Endothelial cell of hepatic sinusoid (primary cell): ENCODE results near the gene STRADA.

ENCODE experiments used
- in situ Hi-C: cut with HindIII; loops from 2 replicates; pipeline ENCODE4 v1.10.0; 2017; ENCODE audit warnings: low sequenced_read_pairs

Gene STRADA, protein sequence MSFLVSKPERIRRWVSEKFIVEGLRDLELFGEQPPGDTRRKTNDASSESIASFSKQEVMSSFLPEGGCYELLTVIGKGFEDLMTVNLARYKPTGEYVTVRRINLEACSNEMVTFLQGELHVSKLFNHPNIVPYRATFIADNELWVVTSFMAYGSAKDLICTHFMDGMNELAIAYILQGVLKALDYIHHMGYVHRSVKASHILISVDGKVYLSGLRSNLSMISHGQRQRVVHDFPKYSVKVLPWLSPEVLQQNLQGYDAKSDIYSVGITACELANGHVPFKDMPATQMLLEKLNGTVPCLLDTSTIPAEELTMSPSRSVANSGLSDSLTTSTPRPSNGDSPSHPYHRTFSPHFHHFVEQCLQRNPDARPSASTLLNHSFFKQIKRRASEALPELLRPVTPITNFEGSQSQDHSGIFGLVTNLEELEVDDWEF

DNA sequence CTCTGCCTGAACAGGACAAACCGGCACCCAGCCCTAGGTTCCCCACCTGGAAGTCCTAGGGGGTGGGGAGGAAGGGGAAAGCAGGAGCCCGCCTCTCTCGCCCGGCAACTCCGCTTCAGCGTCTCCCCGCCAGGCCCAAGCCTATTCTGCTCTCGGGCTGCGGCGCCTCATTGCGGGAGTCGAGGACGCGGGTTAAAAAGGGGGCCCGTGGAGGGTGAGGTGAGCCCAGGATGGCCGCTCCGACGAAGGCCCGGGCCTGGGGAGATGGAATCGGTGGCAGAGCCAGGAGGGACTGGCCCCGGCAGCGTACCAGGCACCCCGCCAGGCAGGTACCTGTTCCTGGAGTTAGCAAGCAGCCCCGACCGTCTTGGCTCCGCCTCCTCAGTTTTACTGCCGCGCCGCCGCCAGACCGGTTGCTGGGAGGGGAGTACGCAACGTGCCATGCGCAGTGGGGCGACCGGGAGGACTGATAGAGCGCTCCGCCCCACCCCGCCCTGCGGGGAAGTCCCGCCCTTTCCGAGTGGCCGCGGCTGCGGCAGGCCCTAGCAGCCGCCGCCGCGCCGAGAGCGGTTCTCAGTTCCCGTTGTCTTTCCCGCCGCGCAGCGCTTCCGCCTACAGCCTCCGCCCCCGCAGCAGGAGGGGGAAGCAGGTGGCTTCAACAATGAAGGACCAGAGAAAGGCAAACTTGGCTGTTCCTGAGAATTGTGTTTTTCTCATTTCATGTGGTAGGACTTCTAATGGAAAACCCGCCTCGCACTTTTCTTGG, at the start of gene STRADA:
STRADA (minus strand) TSS at position 392 of the 766 bp plus-strand sequence. CDS start 13,430 bp downstream, outside the sequence.
- in situ Hi-C loops: no loop called here

GRCh38 chr17:63790057-63790456, 48.5 kb upstream of the STRADA start:
- in situ Hi-C loops: no loop called here

GRCh38 chr17:63786971-63787711, 45.5 kb upstream of the STRADA start:
- in situ Hi-C loops: no loop called here

- in situ Hi-C loops: no loop called here
Observed at GRCh38 chr17:63786117-63786516, 44.5 kb upstream of the STRADA start.

GRCh38 chr17:63785556-63785955, 44.0 kb upstream of the STRADA start:
- in situ Hi-C loops: no loop called here

DNA sequence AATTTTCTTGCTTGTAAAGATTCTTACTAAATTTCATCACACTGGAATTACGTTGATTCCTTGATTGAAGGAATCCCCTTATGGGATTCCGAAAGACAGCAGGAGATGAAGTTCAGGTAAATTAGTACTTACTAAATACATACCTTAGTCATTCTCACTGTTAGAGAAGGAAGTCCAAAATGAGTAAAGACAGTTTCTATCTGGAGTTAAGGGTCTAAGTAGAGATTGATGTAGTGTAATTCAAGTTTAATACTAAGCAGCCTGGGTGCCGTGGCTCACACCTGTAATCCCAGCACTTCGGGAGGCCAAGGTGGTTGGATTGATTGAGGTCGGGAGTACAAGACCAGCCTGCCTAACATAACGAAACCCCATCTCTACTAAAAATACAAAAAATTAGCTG, 41.9 kb upstream of the STRADA start:
- in situ Hi-C loops: loop anchor here (5.0 kb wide), 2 partner anchors 34 to 36 kb away; no protein-coding TSS in a partner anchor

- in situ Hi-C loops: loop anchor here (5.0 kb wide), 2 partner anchors 34 to 36 kb away; no protein-coding TSS in a partner anchor
Observed at GRCh38 chr17:63780928-63781327, 39.3 kb upstream of the STRADA start.

GRCh38 chr17:63780507-63780906, 38.9 kb upstream of the STRADA start:
- in situ Hi-C loops: loop anchor here (5.0 kb wide), 2 partner anchors 33 to 37 kb away; no protein-coding TSS in a partner anchor

DNA sequence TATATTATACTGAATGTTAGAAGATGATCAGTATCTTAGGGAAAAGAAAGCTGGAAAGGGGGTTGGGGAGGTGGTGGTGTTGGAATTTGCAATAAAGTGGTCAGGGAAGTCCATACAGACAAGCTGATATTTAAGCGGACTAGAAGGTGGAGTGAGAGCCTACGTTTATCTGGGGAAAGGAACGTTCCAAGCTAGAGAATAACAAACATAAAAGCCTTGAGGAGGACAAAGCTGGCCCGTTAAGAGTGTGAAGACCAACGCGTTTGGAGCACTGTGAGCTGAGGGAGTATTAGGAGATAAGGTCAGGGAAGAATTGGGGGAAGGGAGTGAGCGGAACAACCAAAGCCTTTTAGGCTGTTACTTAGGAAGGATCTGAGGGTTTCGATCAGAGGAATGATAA, 33.8 kb upstream of the STRADA start:
- in situ Hi-C loops: no loop called here

DNA sequence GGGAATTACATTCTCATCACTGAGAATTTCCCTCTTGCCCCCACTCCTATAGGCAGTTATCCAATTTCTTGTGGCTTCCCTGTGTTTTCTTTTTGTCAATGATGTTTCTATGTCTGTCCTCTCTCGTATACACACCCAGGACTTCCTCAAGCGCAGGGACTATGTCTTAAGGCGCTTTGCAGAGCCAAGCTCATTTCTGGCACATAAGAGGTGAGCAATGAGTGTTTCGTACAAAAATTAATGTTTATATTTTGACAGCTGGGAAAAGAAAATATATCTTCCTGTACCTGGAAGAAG, 33.3 kb upstream of the STRADA start:
- in situ Hi-C loops: no loop called here

DNA sequence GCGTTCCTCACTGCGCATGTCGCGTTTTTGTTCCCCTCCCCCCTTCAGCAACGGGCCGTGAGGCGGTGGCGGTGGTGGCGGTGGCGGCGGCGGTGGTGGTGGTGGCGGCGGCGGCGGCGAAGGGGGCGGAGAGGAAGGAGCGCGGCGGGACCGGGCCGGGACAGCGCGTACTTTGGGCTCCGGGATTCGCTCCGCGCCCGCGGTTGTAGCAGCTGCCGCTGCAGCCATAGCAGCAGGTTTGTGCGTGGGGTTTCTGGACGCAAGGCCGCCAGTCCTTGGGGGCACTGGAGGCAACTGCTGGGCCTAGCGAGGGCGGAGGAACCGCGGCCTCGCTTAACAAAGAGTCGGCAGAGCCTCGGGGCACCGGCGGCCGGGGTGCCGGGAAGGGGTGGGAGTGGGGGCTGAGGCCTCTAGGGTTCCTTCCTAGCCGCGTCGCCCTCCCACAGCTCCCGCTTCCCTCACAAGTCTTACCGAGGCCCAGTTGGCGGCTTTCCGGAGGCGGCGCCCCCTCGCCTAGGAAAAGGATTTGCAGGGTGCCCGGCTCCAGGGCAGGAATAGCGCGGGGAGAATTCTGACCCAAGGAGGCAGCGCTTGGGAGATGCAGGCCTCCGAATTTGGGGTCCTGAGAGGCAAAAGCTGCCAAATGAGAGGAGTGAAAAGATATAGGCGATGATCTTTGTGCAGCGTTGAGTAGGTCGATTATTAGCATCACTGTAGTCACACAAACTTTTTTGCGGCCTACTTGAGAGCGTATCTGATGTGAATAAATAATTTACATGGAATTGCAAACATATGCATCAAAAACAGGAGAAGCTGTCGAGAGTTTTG, 32.8 kb upstream of the STRADA start, which contains the start of gene DDX42:
DDX42 (plus strand) TSS at position 30 of the 828 bp plus-strand sequence. CDS start 12,880 bp downstream, outside the sequence.
- in situ Hi-C loops: no loop called here

DNA sequence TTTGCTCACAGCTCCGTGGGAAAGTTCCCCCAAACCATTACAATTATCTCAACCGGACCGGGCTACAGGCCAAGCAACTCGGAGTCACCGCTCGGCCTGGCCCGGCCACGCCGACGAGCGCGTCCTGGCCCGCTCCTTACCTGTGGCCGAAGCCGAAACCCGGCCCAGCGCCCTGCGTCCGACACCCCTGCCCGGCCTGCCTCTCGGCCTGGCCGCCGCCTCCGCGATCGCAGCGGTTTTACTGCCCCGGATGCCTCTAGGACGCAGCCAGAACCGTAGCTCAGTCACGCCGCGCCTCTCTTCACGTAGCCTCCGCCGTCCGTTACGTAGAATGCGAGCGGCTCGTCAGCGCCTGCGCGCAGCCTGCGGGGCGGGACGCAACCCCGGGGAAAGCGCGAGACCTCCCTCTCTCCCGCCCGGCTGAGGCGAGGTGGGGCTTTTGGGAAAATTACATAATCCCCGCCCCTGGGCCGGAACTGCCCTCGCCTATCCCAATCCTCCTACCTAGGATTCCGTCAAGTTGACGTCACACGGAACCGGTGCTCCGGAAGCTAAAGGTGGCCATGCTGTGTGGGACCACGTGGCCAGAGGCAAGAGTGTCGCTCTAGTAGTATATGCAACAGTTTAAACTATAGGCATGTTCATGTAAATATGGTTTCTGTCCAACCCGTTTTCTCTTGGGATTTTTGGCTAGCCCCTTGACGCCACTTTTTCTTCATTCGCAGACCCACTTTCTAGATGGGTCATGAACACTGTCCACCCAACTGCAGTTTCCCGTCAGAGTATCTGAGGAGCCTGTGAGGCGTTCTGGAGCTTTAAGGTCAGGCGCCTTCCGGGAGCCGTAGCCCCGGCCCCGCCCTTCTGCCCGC, 31.9 kb upstream of the STRADA start, which contains the start of gene CCDC47:
CCDC47 (minus strand) TSS at position 326 of the 869 bp plus-strand sequence. CDS start 7,422 bp downstream, outside the sequence.
- in situ Hi-C loops: no loop called here

DNA sequence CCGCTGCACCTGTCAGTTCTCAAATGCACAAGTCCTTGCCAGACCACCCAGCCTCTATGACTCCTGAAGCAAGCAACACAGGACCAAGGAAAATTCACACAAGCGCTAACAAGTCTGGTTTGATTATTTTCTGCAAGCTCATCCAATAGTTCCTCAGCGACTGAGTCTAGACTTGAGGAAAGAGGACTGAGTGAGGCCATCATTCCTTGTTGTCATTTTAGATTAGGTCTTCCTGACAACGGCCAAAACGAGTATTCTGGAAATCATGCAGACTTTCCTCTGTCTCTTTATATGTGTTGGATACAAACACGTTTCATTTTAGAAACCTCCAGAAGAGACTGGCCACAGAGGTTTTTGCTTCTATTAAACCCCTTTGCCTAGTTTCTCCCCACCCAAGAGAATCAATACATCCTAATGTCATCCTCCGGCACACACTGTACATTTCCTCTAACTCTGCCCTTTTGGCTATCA, 31.2 kb upstream of the STRADA start:
- in situ Hi-C loops: no loop called here

DNA sequence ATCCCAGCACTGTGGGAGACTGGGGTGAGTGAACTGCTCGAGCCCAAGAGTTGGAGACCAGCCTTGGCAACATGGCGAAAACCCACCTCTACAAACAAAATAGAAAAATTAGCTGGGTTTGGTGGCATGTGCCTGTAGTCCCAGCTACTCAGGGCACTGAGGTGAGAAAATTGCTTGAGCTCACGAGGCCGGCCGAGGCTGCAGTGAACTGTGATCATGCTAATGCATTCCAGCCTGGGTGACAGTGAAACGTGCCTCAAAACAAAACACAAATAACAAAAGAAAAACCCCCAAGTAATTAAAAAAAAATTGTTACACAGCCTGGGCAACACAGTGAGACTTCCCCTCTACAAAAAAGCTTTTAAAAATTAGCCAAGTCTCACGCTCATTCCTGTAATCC, 26.8 kb upstream of the STRADA start:
- in situ Hi-C loops: loop anchor here (5.0 kb wide), 2 partner anchors 34 to 91 kb away; no protein-coding TSS in a partner anchor

- in situ Hi-C loops: loop anchor here (5.0 kb wide), 2 partner anchors 36 to 89 kb away; no protein-coding TSS in a partner anchor
Observed at GRCh38 chr17:63766754-63767153, 25.2 kb upstream of the STRADA start.

GRCh38 chr17:63764716-63765115, 23.1 kb upstream of the STRADA start:
- in situ Hi-C loops: loop anchor here (5.0 kb wide), 2 partner anchors 38 to 87 kb away; no protein-coding TSS in a partner anchor

- in situ Hi-C loops: no loop called here
Observed at GRCh38 chr17:63762161-63763078, 20.8 kb upstream of the STRADA start.
